ENCODE results near the gene HNRNPCL4.
"Not testable (repeated sequence)": the region's sequence is repeated elsewhere in the genome, so short reads cannot be mapped to it uniquely, and the experiment has no call there.

HNRNPCL4 gene

GRCh38 chr1:13165531-13165930 is at the start of gene HNRNPCL4:
Gene HNRNPCL4, minus strand, starts transcription at chr1:13165631. Its CDS starts 164 bp downstream, at chr1:13165467.
- not testable (repeated sequence) for H3K9ac ChIP-seq (ENCODE audit: low read length); H3K36me3 ChIP-seq (ENCODE audit: control insufficient read depth, low read depth, low read length); H3K4me1 ChIP-seq (ENCODE audit: control insufficient read depth, low read depth, low read length); H3K4me3 ChIP-seq (ENCODE audit: low read length); H3K9me3 ChIP-seq (ENCODE audit: control insufficient read depth, low read depth, low read length); H3K27ac ChIP-seq (ENCODE audit: low read length); H3K27me3 ChIP-seq (ENCODE audit: control insufficient read depth, insufficient read depth, low read length)

- H3K4me1 ChIP-seq (ENCODE audit: control insufficient read depth, low read depth, low read length); H3K9ac ChIP-seq (ENCODE audit: low read length); H3K4me3 ChIP-seq (ENCODE audit: low read length); H3K27ac ChIP-seq (ENCODE audit: low read length); H3K9me3 ChIP-seq (ENCODE audit: control insufficient read depth, low read depth, low read length); H3K36me3 ChIP-seq (ENCODE audit: control insufficient read depth, low read depth, low read length); H3K27me3 ChIP-seq (ENCODE audit: control insufficient read depth, insufficient read depth, low read length): not testable (repeated sequence)
Measured at GRCh38 chr1:13208712-13209111, 43.3 kb upstream of the HNRNPCL4 start.

- H3K4me3 ChIP-seq (ENCODE audit: low read length); H3K9ac ChIP-seq (ENCODE audit: low read length); H3K4me1 ChIP-seq (ENCODE audit: control insufficient read depth, low read depth, low read length); H3K9me3 ChIP-seq (ENCODE audit: control insufficient read depth, low read depth, low read length); H3K27me3 ChIP-seq (ENCODE audit: control insufficient read depth, insufficient read depth, low read length); H3K36me3 ChIP-seq (ENCODE audit: control insufficient read depth, low read depth, low read length); H3K27ac ChIP-seq (ENCODE audit: low read length): not testable (repeated sequence)
Measured at GRCh38 chr1:13201309-13201708, 35.9 kb upstream of the HNRNPCL4 start, which contains the start of gene PRAMEF13. Gene PRAMEF13, minus strand, starts transcription at chr1:13201409. Its CDS starts 1,820 bp downstream, at chr1:13199589.

GRCh38 chr1:13171548-13171947 is 6.1 kb upstream of the HNRNPCL4 start, which contains the start of gene PRAMEF9:
Gene PRAMEF9, plus strand, starts transcription at chr1:13171848. Its CDS starts 3,433 bp downstream, at chr1:13175281.
- not testable (repeated sequence) for H3K36me3 ChIP-seq (ENCODE audit: control insufficient read depth, low read depth, low read length); H3K27me3 ChIP-seq (ENCODE audit: control insufficient read depth, insufficient read depth, low read length); H3K9me3 ChIP-seq (ENCODE audit: control insufficient read depth, low read depth, low read length); H3K27ac ChIP-seq (ENCODE audit: low read length); H3K4me3 ChIP-seq (ENCODE audit: low read length); H3K4me1 ChIP-seq (ENCODE audit: control insufficient read depth, low read depth, low read length); H3K9ac ChIP-seq (ENCODE audit: low read length)

GRCh38 chr1:13155909-13156308 is 9.5 kb downstream of the HNRNPCL4 start, which contains the start of gene PRAMEF26:
Gene PRAMEF26, minus strand, starts transcription at chr1:13156009. Its CDS starts 2,914 bp downstream, at chr1:13153095.
- H3K36me3 ChIP-seq (ENCODE audit: control insufficient read depth, low read depth, low read length); H3K4me1 ChIP-seq (ENCODE audit: control insufficient read depth, low read depth, low read length); H3K27me3 ChIP-seq (ENCODE audit: control insufficient read depth, insufficient read depth, low read length); H3K9me3 ChIP-seq (ENCODE audit: control insufficient read depth, low read depth, low read length); H3K9ac ChIP-seq (ENCODE audit: low read length); H3K4me3 ChIP-seq (ENCODE audit: low read length); H3K27ac ChIP-seq (ENCODE audit: low read length): not testable (repeated sequence)

GRCh38 chr1:13116754-13117153 is 48.7 kb downstream of the HNRNPCL4 start, which contains the start of gene HNRNPCL2:
Gene HNRNPCL2, minus strand, starts transcription at chr1:13116854. Its CDS starts 454 bp downstream, at chr1:13116400.
- not testable (repeated sequence) for H3K9ac ChIP-seq (ENCODE audit: low read length); H3K27me3 ChIP-seq (ENCODE audit: control insufficient read depth, insufficient read depth, low read length); H3K4me3 ChIP-seq (ENCODE audit: low read length); H3K27ac ChIP-seq (ENCODE audit: low read length); H3K36me3 ChIP-seq (ENCODE audit: control insufficient read depth, low read depth, low read length); H3K4me1 ChIP-seq (ENCODE audit: control insufficient read depth, low read depth, low read length)
- H3K9me3 ChIP-seq (ENCODE audit: control insufficient read depth, low read depth, low read length) = peaks cover 26% of the 10 kb centered on the region

All from iPS-18a (cell line).